Superior temporal gyrus (tissue), 1 donor: Measurements from ENCODE around the gene KRTAP5-6.

ENCODE experiments used
- DNase-seq: peaks from one replicate; pipeline ENCODE4 v3.0.0-alpha.2; 2016; ENCODE audit errors: extremely low spot score

KRTAP5-6 gene

GRCh38 chr11:1702506-1702905 is 5.5 kb downstream of the KRTAP5-6 start:
- no peak for DNase-seq

- no peak for DNase-seq
Measured at GRCh38 chr11:1703146-1703545, 6.2 kb downstream of the KRTAP5-6 start.

DNA sequence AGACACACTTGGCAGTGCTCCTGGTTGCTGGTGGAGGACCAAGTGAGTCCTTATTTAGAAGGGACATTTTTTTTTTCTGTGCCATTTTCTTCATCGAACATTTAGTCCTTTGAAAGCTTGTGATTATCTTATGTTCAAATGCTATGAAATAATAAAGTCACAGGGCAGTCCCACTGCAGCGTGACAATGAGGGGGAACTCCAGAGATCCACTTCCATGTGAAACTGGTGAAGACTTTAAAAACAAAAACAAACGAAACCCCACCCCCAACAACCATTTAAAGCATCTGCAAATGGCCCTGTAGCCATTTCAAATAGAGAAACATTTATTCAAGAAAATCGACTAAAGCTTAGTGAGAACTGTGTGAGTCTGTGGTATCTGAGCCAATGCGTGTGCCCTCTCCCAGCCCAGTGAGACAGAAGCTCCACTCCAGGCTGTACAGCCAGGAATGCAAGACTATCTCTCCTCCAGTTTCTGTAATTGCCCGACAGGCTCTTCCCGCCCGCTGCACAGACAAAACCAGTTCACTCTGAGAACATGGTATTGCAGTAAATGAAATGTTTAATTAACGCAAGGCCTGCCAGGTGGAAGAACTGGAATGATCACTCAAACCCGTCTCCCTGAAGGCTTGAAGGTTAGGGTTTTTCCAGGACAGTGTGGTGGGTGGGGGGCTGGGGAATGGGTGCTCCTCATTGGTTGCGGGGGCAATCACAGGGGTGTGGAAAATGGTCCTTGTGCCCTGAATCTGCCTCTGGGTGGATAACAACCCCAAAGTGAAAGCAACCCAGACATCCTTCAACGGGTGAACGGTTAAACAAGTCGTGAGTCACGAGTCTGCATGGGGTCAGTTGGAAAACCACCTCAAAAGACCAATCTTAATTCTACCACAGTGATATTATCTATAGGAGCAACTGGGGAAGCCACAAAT is 8.4 kb downstream of the KRTAP5-6 start:
- no peak for DNase-seq

DNA sequence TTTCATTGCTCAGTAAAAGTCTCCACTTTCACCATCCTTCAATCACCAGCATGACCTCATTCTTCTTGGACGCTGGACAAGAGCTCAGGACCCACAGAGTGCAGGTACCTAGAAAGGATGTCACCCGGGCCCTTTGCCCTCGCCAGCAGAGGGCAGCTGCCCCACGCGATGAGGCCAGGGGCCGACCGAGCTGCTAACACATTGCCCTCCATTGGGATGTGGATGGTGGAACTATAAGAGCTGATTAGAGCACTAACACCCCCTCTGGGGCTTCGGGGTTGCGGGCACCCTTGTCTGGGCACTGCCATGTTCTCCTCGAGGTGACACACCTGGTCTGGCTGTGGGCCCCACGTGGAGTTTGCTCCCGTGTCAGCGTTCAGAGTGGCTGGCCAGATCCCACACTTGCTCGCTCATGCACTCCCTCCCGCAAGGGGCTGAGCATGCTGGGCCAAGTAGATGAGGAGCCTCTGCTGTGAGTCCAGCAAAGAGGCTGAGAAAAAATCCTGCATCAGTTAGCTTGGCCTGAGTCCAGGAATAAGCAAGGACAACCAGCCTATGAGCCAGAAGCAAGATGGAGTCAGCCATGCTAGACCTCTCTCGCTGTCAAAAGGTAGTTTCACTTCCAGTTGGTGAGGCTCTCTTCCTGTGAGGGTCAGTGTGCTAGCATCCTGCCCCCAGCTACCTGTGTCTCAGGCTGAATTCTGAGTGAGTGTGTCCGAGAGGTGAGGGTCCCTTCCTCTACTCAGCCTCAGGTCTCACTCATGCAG is 9.8 kb downstream of the KRTAP5-6 start:
- DNase-seq, result no peak

DNA sequence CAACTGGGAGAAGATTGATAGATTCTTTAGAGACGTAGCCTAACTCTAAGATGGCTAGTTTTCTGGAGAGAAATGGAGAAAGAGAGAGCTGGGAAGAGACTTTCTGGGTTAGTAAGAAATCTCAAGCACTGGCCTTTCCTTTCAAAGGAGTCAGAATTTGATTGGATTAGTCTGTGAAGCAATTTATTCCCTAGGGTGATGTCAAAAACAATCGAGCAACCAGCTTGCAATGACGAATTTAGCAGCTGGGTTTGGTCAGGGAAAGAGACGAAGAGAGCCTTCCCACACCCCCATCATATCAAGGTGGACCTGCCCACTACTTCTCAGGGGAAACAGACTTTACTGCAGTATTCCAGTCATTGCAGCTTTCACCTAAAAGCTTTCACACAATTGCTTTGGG is 10.8 kb downstream of the KRTAP5-6 start:
- DNase-seq, result no peak

DNA sequence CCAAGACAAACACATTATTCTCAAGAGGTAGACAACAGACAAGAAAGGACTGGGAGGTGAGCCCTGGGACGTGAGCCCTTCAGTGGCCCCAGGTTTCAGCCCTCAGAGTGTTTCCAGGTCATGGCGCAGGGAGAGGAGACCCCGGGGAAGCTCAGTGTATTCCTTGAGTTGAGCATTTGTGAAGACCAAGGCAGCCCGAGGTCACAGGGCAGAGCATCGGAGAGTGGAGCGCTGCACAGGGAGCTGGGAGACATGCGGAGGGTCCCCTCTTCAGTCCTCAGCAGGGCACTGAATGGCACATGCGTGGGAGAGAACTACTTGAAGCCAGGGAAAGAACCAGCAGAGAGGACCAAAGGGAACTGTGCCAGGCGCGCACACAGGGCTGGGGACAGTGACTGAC is 11.7 kb downstream of the KRTAP5-6 start:
- no peak for DNase-seq

GRCh38 chr11:1714908-1715885 is 18.2 kb downstream of the KRTAP5-6 start:
- no peak for DNase-seq

DNA sequence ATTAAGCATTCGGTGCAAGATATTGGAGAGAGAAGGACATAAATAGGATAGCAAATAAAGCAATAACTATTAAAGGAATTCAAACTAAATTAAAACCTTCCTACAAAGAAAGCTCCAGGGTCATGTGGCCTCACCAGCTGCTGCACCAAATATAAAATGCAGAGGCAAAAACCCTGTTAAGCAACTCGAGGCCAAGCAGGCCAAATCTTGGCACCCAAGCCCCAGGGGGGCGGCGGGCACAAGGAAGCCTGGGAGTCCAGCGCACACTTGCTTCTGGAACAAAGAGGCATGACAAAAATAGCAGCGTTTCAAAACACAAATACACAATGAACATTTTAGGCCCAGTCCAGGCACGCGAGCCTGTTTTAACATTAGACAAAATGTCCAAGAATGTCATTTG is 20.8 kb downstream of the KRTAP5-6 start:
- no peak for DNase-seq

GRCh38 chr11:1718326-1718725 is 21.3 kb downstream of the KRTAP5-6 start:
- DNase-seq, result no peak

DNA sequence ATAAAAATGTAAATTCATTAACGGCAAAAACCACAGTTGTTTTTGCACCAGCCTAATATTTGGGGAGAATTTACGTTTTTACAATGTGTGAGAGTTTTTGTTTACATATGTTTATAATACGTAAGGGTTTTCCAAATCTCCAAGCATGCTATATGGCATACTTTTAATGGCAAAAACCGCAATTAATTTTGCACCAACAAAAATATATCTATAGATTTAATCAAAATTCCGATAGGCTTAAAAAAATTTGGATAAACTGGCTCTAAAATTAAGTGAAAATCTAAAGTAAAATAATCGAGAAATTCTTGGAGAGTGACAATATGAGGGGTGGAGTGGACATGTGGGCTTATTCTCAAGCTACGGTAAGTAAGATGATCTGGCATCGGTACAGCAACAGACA is 22.8 kb downstream of the KRTAP5-6 start:
- DNase-seq, result no peak

DNA sequence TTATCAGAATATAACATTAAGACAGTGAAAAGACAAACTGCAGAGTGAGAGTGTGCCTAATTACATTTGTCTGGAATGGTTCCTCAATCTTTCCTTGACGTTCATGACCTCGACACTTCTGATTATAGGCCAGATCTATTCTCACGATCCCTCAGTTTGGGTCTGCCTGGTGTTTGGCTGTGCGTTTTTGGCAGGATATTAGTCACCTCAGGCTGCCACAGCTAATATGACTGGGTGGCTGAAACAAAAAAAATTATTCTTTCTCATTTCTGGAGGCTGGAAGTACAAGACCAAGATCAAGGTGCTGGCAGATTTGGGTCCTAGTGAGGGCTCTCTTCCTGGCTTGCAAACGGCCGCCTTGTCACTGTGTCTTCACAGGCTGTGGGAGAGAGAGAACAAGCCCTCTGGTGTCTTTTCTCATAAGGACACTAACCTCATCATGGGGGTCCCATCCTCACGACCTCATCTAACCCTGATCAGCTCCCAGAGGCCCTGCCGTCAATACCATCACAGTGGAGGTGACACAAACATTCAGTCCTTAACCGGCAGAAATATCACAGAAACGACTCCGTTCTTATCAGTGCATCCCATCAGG is 30.2 kb downstream of the KRTAP5-6 start:
- DNase-seq, result no peak

GRCh38 chr11:1727861-1728260 is 30.9 kb downstream of the KRTAP5-6 start:
- no peak for DNase-seq

DNA sequence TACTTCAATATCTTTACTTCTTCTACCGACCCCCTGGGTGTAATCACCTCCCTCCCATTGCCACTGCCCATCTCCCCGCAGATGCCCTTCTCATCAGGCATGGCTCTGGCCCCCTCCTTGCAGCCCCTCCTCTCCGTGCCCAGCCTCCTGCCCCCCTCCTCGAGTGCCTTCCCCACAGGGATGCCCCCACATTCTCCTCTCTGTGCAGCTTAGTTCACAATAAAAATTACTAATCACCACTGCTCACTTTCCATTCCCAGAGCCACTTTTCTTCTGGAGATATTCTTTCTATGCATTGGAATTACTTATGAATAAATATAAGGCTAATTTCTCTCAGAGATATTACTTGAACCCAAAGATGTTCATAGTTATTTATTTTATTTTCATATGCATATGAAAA is 31.3 kb downstream of the KRTAP5-6 start:
- DNase-seq, result no peak

- DNase-seq, result no peak
Measured at GRCh38 chr11:1728931-1729691, 32.1 kb downstream of the KRTAP5-6 start.

- no peak for DNase-seq
Measured at GRCh38 chr11:1729692-1730011, 32.7 kb downstream of the KRTAP5-6 start.

GRCh38 chr11:1730059-1730629 is 33.1 kb downstream of the KRTAP5-6 start:
- DNase-seq, result no peak

- DNase-seq, result no peak
Measured at GRCh38 chr11:1731451-1732059, 34.6 kb downstream of the KRTAP5-6 start.

GRCh38 chr11:1732418-1733008 is 35.5 kb downstream of the KRTAP5-6 start:
- no peak for DNase-seq

DNA sequence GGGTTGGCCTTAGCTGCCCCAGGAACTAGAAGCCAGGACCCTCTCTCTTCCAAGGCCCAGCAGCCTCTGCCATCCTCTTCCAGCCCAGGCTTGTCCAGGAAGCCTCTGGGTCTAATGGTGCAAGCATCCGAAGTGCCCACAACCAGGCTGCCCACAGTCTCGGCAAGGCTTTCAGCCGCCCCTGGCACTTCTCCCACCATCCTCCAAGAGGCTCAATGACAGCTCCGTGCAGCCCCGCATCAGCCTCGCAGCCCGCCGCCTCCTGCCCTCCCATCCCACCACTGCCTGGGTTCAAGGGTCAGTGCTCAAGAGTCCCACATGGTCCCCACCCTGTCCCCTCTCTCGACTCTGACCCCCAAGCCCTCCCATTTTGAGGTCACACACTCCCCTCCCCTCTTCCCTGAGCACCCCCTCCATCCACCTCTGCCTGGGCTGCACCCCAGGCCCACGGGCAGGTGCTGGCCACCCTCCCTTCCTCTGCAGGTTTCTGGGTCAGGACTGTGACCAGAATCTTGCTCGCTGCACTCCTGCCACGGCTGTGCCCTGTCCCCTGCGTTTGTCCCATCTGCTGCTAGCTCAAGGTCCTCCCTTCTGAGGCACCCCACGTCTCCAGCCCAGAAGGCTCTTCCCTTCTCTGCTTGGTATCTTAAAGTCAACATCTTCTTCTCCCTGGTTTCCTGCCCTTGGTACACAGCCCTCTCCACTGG is 36.2 kb downstream of the KRTAP5-6 start:
- no peak for DNase-seq
